GM23338 (cell line): Measurements from ENCODE around the gene STXBP3. TPM values are rescaled to one million over a fixed set of nuclear protein-coding genes. Genes with fewer than 3 reads are reported as not detected.

Experiments
- ATAC-seq: fragments of 200-7000 bp; cut with Tn5 transposase; 3 replicates; pipeline ENCODE4 v1.9.1; 2020
- DNase-seq: peaks from one replicate; pipeline ENCODE4 v3.0.0-alpha.2; 2015; ENCODE audit warnings: low spot score
- H2AFZ ChIP-seq: fragments of 200-600 bp; sonication (generic); 2 replicates; pipeline ENCODE4 v1.8.0; 2016; ENCODE audit warnings: antibody characterized with exemption, mild to moderate bottlenecking, moderate library complexity
- H3F3A ChIP-seq: fragments of 200-600 bp; sonication (generic); replicated peaks from 2 replicates; pipeline ENCODE4 v1.8.0; 2017; ENCODE audit warnings: antibody characterized with exemption, mixed run types, low read depth
- H3K27ac ChIP-seq: fragments of 200-600 bp; sonication (generic); 2 replicates; pipeline ENCODE4 v1.6.1; 2016; ENCODE audit warnings: low read depth
- H3K27me3 ChIP-seq: fragments of 200-600 bp; sonication (generic); 2 replicates; pipeline ENCODE4 v1.8.0; 2016; ENCODE audit warnings: mild to moderate bottlenecking, mixed run types, moderate library complexity; ENCODE audit not compliant: insufficient read depth
- H3K36me3 ChIP-seq: fragments of 200-600 bp; sonication (generic); 2 replicates; pipeline ENCODE4 v1.8.0; 2016; ENCODE audit warnings: mild to moderate bottlenecking; ENCODE audit not compliant: insufficient read depth
- H3K4me1 ChIP-seq: fragments of 200-600 bp; sonication (generic); 2 replicates; pipeline ENCODE4 v1.8.0; 2016; ENCODE audit warnings: mild to moderate bottlenecking, moderate library complexity; ENCODE audit not compliant: insufficient read depth
- H3K4me2 ChIP-seq: fragments of 200-600 bp; sonication (generic); 2 replicates; pipeline ENCODE4 v1.7.1; 2017; ENCODE audit warnings: mixed run types
- H3K4me3 ChIP-seq: fragments of 200-600 bp; sonication (generic); 2 replicates; pipeline ENCODE4 v1.6.1; 2016; ENCODE audit warnings: mixed run types
- H3K79me2 ChIP-seq: fragments of 200-600 bp; sonication (generic); replicated peaks from 2 replicates; pipeline ENCODE4 v1.8.0; 2017; ENCODE audit warnings: mild to moderate bottlenecking; ENCODE audit not compliant: insufficient read depth
- H3K9me2 ChIP-seq: fragments of 200-600 bp; sonication (generic); 2 replicates; pipeline ENCODE4 v1.8.0; 2017; ENCODE audit not compliant: insufficient read depth
- H4K20me1 ChIP-seq: fragments of 200-600 bp; sonication (generic); replicated peaks from 2 replicates; pipeline ENCODE4 v1.8.0; 2017; ENCODE audit warnings: mild to moderate bottlenecking; ENCODE audit not compliant: insufficient read depth
- H3K27ac Mint-ChIP-seq: 2 replicates; pipeline ENCODE4 v1.8.0; 2020; ENCODE audit warnings: inconsistent platforms, mild to moderate bottlenecking, moderate library complexity, mixed read lengths
- H3K27me3 Mint-ChIP-seq: 3 replicates; pipeline ENCODE4 v1.8.0; 2022; ENCODE audit warnings: low read depth, mild to moderate bottlenecking, moderate library complexity, mixed read lengths, inconsistent platforms; ENCODE audit not compliant: insufficient read depth, poor library complexity
- H3K36me3 Mint-ChIP-seq: 3 replicates; pipeline ENCODE4 v1.8.0; 2021; ENCODE audit warnings: low read depth, mild to moderate bottlenecking, inconsistent platforms, moderate library complexity, mixed read lengths
- H3K4me1 Mint-ChIP-seq: 3 replicates; pipeline ENCODE4 v1.8.0; 2020; ENCODE audit warnings: mild to moderate bottlenecking, inconsistent platforms, mixed read lengths
- H3K4me3 Mint-ChIP-seq: 3 replicates; pipeline ENCODE4 v1.8.0; 2021; ENCODE audit warnings: moderate library complexity, mild to moderate bottlenecking, inconsistent platforms, mixed read lengths
- H3K9me3 Mint-ChIP-seq: 3 replicates; pipeline ENCODE4 v1.8.0; 2020; ENCODE audit warnings: moderate library complexity, mild to moderate bottlenecking, inconsistent platforms, mixed read lengths
- CREB1 ChIP-seq: fragments of 250-450 bp; sonication (Bioruptor Pico); IDR thresholded peaks from 2 replicates; pipeline ENCODE4 v1.5.0; 2020; ENCODE audit warnings: low read depth, mild to moderate bottlenecking, moderate library complexity
- EZH2 ChIP-seq: fragments of 200-600 bp; sonication (generic); IDR thresholded peaks from one replicate; pipeline ENCODE4 v1.8.0; 2017; ENCODE audit warnings: antibody characterized with exemption, mild to moderate bottlenecking, low read depth; ENCODE audit not compliant: unreplicated experiment
- EZH2phosphoT487 ChIP-seq: fragments of 200-600 bp; sonication (generic); IDR thresholded peaks from one replicate; pipeline ENCODE4 v1.8.1; 2018; ENCODE audit warnings: antibody characterized with exemption; ENCODE audit not compliant: unreplicated experiment
- JUNB ChIP-seq: IDR thresholded peaks from one replicate; pipeline ENCODE4 v1.6.1; 2016; ENCODE audit warnings: antibody characterized with exemption; ENCODE audit not compliant: unreplicated experiment
- NANOG ChIP-seq: IDR thresholded peaks from 2 replicates; pipeline ENCODE4 v1.6.1; 2016; ENCODE audit warnings: antibody characterized with exemption, borderline replicate concordance
- POLR2AphosphoS5 ChIP-seq: IDR thresholded peaks from 2 replicates; pipeline ENCODE4 v1.6.1; 2016; ENCODE audit warnings: antibody characterized with exemption, low read depth
- REST ChIP-seq: IDR thresholded peaks from one replicate; pipeline ENCODE4 v1.6.1; 2018; ENCODE audit warnings: antibody characterized with exemption; ENCODE audit not compliant: unreplicated experiment
- STAT1 ChIP-seq: IDR thresholded peaks from one replicate; pipeline ENCODE4 v1.6.1; 2016; ENCODE audit warnings: antibody characterized with exemption; ENCODE audit not compliant: unreplicated experiment
- ZNF462 ChIP-seq: fragments of 250-450 bp; sonication (Bioruptor Pico); IDR thresholded peaks from 2 replicates; pipeline ENCODE4 v1.5.0; 2020; ENCODE audit warnings: mild to moderate bottlenecking, moderate library complexity
- polyA plus RNA-seq: library from polyadenylated mRNA; unstranded; fragments of >200 nt; fragmentation: Nextera tagmentation; extraction: Ambion mirVana; gene quantifications from 2 replicates; pipeline ENCODE4 v1.2.1, GENCODE V29; 2016
- total RNA-seq: library from RNA; depleted of rRNA; stranded (reverse); fragments of >200 nt; shearing (Covaris generic); gene quantifications from 2 replicates; pipeline ENCODE4 v1.2.3, GENCODE V29; 2014

STXBP3 gene
- total and polyA plus RNA-seq, 2 experiments from 2014 or later: 28.5 to 37.4 TPM

GRCh38 chr1:108767708-108768107 lies 21.2 kb downstream of the STXBP3 start:
- H3K36me3 Mint-ChIP-seq: peaks cover 6% of the 10 kb centered on the region; the same call in 1 of the 3 replicates
- Histone ChIP-seq H3K79me2 (no peaks in the 10 kb centered on the region), H3K4me1 (no peaks in the 10 kb centered on the region), H3K27me3 (no peaks in the 10 kb centered on the region), H3K9me2 (no peaks in the 10 kb centered on the region), H3K4me3 (no peak overlapping the region), H3K4me2 (no peak overlapping the region), H2AFZ (no peak overlapping the region), H3F3A (no peaks in the 10 kb centered on the region), H3K27ac (no peak overlapping the region), H4K20me1 (peaks cover 6% of the 10 kb centered on the region; the same call in 1 of the 2 replicates), H3K36me3 (no peaks in the 10 kb centered on the region)
- H3K4me3 Mint-ChIP-seq: no peak overlapping the region
- DNase-seq: no peak
- H3K9me3 Mint-ChIP-seq: no peaks in the 10 kb centered on the region
- ATAC-seq: no peak
- no peaks in the 10 kb centered on the region for H3K27me3 Mint-ChIP-seq
- no peaks in the 10 kb centered on the region for H3K4me1 Mint-ChIP-seq
- no peak overlapping the region for H3K27ac Mint-ChIP-seq
- TF ChIP-seq REST: no peak
- TF ChIP-seq EZH2: no peak
- no peak for TF ChIP-seq JUNB

- H3K27me3 Mint-ChIP-seq: no peaks in the 10 kb centered on the region
- Histone ChIP-seq H3K79me2 (no peaks in the 10 kb centered on the region), H3K4me3 (no peak overlapping the region), H3K27me3 (no peaks in the 10 kb centered on the region), H3K4me2 (no peak overlapping the region), H3F3A (no peaks in the 10 kb centered on the region), H2AFZ (no peak overlapping the region), H4K20me1 (0 out of 2 replicates have a peak, but pooled peaks cover 2% of the 10 kb centered on the region), H3K9me2 (no peaks in the 10 kb centered on the region), H3K36me3 (no peaks in the 10 kb centered on the region), H3K4me1 (no peaks in the 10 kb centered on the region), H3K27ac (no peak overlapping the region)
- ATAC-seq (no peak), DNase-seq (no peak)
- no peak overlapping the region for H3K27ac Mint-ChIP-seq
- H3K4me1 Mint-ChIP-seq: no peaks in the 10 kb centered on the region
- no peaks in the 10 kb centered on the region for H3K9me3 Mint-ChIP-seq
- H3K36me3 Mint-ChIP-seq: peaks cover 27% of the 10 kb centered on the region
- H3K4me3 Mint-ChIP-seq: no peak overlapping the region
- TF ChIP-seq EZH2phosphoT487: no peak
- TF ChIP-seq ZNF462 (CRISPR knock-in tag): no peak
- no peak for TF ChIP-seq STAT1
- TF ChIP-seq CREB1 (CRISPR knock-in tag): no peak
- TF ChIP-seq NANOG: no peak
- no peak for TF ChIP-seq POLR2AphosphoS5
- TF ChIP-seq REST: no peak
Measured at GRCh38 chr1:108777839-108778238, 31.4 kb downstream of the STXBP3 start.
